ENCODE measurements around the gene LHX8.

The LHX8 gene

GRCh38 chr1:75135573-75136194 is 1.5 kb downstream of the LHX8 start:
- CTCF ChIA-PET = interaction anchor here (0.7 to 1.3 kb wide), 5 partner anchors 15 to 597 kb away, joined by 3 read pairs; no protein-coding TSS in a partner anchor
- no peak for DNase-seq (ENCODE audit: extremely low spot score)
- POLR2A ChIA-PET = interaction anchor here (0.9 to 2.2 kb wide), 4 partner anchors 12 to 35 kb away, joined by 3 to 7 read pairs (median 4); no protein-coding TSS in a partner anchor
- TF ChIP-seq TARDBP (IDR thresholded peaks at IDR 0.05) (no peak), ZNF384 (IDR thresholded peaks at IDR 0.05) (no peak), HDGF (IDR thresholded peaks at IDR 0.05; ENCODE audit: borderline replicate concordance) (no peak), SUZ12 (IDR thresholded peaks at IDR 0.05) (no peak), CTBP1 (IDR thresholded peaks at IDR 0.05; ENCODE audit: borderline replicate concordance) (no peak), FOXK2 (IDR thresholded peaks at IDR 0.05) (no peak), LEF1 (IDR thresholded peaks at IDR 0.05; ENCODE audit: borderline replicate concordance) (no peak), BHLHE40 (IDR thresholded peaks at IDR 0.05; ENCODE audit: borderline replicate concordance) (no peak), FOXA1 (IDR thresholded peaks at IDR 0.05) (no peak), ELF4 (IDR thresholded peaks at IDR 0.05) (no peak), L3MBTL2 (conservative IDR thresholded peaks at IDR 0.05) (no peak), NFRKB (IDR thresholded peaks at IDR 0.05) (no peak), SP1 (IDR thresholded peaks at IDR 0.05) (no peak)

- peak; percentile 80 for TF ChIP-seq PKNOX1 (IDR thresholded peaks at IDR 0.05)
- TF ChIP-seq SP1 (IDR thresholded peaks at IDR 0.05) = no peak
- TF ChIP-seq L3MBTL2 (conservative IDR thresholded peaks at IDR 0.05) = peak; percentile 83
- no peak for TF ChIP-seq FOXM1 (IDR thresholded peaks at IDR 0.05; ENCODE audit: borderline replicate concordance)
- POLR2A ChIA-PET = interaction anchor here (0.9 to 2.2 kb wide), 4 partner anchors 11 to 34 kb away, joined by 3 to 7 read pairs (median 4); no protein-coding TSS in a partner anchor
- DNase-seq (ENCODE audit: extremely low spot score) = peak; percentile 75
- CTCF ChIA-PET = interaction anchor here (0.7 to 1.3 kb wide), 4 partner anchors 16 to 364 kb away, joined by 3 read pairs; no protein-coding TSS in a partner anchor
Measured at GRCh38 chr1:75136195-75136815, 2.1 kb downstream of the LHX8 start.

GRCh38 chr1:75136921-75137641 is 2.9 kb downstream of the LHX8 start:
- TF ChIP-seq PKNOX1 (IDR thresholded peaks at IDR 0.05) (no peak), LEF1 (IDR thresholded peaks at IDR 0.05; ENCODE audit: borderline replicate concordance) (no peak), FOXA1 (IDR thresholded peaks at IDR 0.05) (no peak), HDGF (IDR thresholded peaks at IDR 0.05; ENCODE audit: borderline replicate concordance) (no peak), L3MBTL2 (conservative IDR thresholded peaks at IDR 0.05) (no peak), CTBP1 (IDR thresholded peaks at IDR 0.05; ENCODE audit: borderline replicate concordance) (no peak), FOXM1 (IDR thresholded peaks at IDR 0.05; ENCODE audit: borderline replicate concordance) (no peak), BHLHE40 (IDR thresholded peaks at IDR 0.05; ENCODE audit: borderline replicate concordance) (no peak), TARDBP (IDR thresholded peaks at IDR 0.05) (no peak), ZNF384 (IDR thresholded peaks at IDR 0.05) (no peak), ELF4 (IDR thresholded peaks at IDR 0.05) (no peak), FOXK2 (IDR thresholded peaks at IDR 0.05) (no peak), ARNT (IDR thresholded peaks at IDR 0.05) (no peak), SP1 (IDR thresholded peaks at IDR 0.05) (no peak), NFRKB (IDR thresholded peaks at IDR 0.05) (no peak), SUZ12 (IDR thresholded peaks at IDR 0.05) (no peak)
- CTCF ChIA-PET = interaction anchor here (0.9 kb wide), 1 partner anchor 370 kb away, joined by 3 read pairs; no protein-coding TSS in a partner anchor
- POLR2A ChIA-PET = interaction anchor here (1.5 kb wide), 1 partner anchor 33 kb away, joined by 4 read pairs; no protein-coding TSS in a partner anchor
- no peak for DNase-seq (ENCODE audit: extremely low spot score)

- no peak for TF ChIP-seq NFRKB (IDR thresholded peaks at IDR 0.05)
- no peak for TF ChIP-seq SP1 (IDR thresholded peaks at IDR 0.05)
- TF ChIP-seq CTBP1 (IDR thresholded peaks at IDR 0.05; ENCODE audit: borderline replicate concordance) = no peak
- TF ChIP-seq ZNF384 (IDR thresholded peaks at IDR 0.05) = no peak
- no peak for TF ChIP-seq LEF1 (IDR thresholded peaks at IDR 0.05; ENCODE audit: borderline replicate concordance)
- no peak for TF ChIP-seq L3MBTL2 (conservative IDR thresholded peaks at IDR 0.05)
- TF ChIP-seq HDGF (IDR thresholded peaks at IDR 0.05; ENCODE audit: borderline replicate concordance) = no peak
- no peak for TF ChIP-seq PKNOX1 (IDR thresholded peaks at IDR 0.05)
- TF ChIP-seq FOXK2 (IDR thresholded peaks at IDR 0.05) = no peak
- TF ChIP-seq BHLHE40 (IDR thresholded peaks at IDR 0.05; ENCODE audit: borderline replicate concordance) = no peak
- no peak for TF ChIP-seq FOXM1 (IDR thresholded peaks at IDR 0.05; ENCODE audit: borderline replicate concordance)
- POLR2A ChIA-PET = no interaction called here
- DNase-seq (ENCODE audit: extremely low spot score) = no peak
- CTCF ChIA-PET = no interaction called here
Measured at GRCh38 chr1:75152092-75152491, 17.9 kb downstream of the LHX8 start.

GRCh38 chr1:75159154-75159553 is 25.0 kb downstream of the LHX8 start:
- DNase-seq (ENCODE audit: extremely low spot score) = no peak
- ChIA-PET CTCF (no interaction called here), POLR2A (no interaction called here)
- no peak for TF ChIP-seq SP1 (IDR thresholded peaks at IDR 0.05)
- TF ChIP-seq ELF4 (IDR thresholded peaks at IDR 0.05) = no peak
- no peak for TF ChIP-seq NFRKB (IDR thresholded peaks at IDR 0.05)
- TF ChIP-seq TARDBP (IDR thresholded peaks at IDR 0.05) = no peak
- TF ChIP-seq SUZ12 (IDR thresholded peaks at IDR 0.05) = no peak
- no peak for TF ChIP-seq CTBP1 (IDR thresholded peaks at IDR 0.05; ENCODE audit: borderline replicate concordance)
